SKM-1 (cell line): ENCODE results near the gene NCAPG.
"Not testable (repeated sequence)": the region's sequence is repeated elsewhere in the genome, so short reads cannot be mapped to it uniquely, and the experiment has no call there.

Experiments used
- DNase-seq: peaks from one replicate; lab custom pipeline; 2025; ENCODE audit not compliant: unreplicated experiment; lab: John Stamatoyannopoulos, UW

NCAPG gene

DNA sequence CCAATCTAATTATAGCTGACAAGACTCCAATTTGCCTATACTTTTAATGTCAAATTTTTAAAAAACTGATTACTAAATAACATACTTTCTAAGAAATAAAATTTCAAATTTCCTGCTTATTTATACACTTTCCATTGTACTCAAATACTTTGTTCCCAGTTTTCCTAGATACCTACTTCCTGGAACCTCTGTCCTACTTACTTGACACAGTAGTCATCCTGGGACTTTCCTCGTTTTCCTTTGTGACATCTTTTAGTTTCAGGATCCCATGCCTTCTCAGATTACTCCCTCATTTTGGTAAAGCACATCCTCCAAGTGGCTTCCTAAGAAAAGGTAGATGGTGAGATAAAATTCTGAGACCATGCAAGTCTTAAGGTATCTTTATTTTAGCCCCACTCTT lies 16.0 kb upstream of the NCAPG start:
- no peak for DNase-seq

GRCh38 chr4:17797808-17798207 lies 13.0 kb upstream of the NCAPG start:
- no peak for DNase-seq

- DNase-seq: no peak
Observed at GRCh38 chr4:17805580-17806155, 5.1 kb upstream of the NCAPG start.

DNA sequence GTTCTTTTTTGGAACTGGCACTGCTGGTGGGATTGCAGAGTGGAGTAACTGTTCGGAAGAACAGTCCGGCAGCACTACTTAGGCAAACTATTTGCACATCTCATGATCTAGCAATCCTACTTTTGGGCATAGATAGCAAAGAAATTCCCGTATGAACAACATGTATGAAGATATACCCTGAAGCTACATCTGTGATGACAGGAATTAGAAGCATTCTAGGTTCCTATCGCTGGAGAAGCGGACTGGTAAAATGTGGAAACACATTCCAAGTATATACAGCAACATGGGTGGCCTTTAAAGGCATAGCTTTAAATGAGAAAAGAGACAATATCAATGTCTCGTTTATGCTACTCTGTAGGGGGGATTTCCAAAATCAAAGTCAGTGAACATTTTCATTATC lies 3.3 kb upstream of the NCAPG start:
- no peak for DNase-seq

DNA sequence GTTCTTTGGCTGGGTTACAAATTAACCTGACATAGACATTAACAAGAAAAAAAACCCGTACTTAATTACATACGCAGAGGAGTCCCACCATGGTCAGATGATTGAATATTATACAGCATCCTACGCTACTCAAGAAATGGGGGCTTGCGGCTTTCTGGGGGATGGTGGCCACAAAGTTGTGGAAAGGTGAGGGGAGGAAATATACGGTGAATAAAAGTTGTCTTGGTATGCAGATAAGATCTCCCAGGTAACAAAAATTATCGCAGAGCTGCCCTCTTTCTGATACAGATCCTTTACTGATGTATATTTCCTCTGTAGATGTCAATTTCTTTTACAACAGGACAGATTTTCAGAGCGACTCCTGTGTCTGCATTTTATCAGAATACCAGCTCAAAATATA lies 1.1 kb upstream of the NCAPG start:
- no peak for DNase-seq

GRCh38 chr4:17811078-17811603 lies 362 bp downstream of the NCAPG start:
- no peak for DNase-seq

DNA sequence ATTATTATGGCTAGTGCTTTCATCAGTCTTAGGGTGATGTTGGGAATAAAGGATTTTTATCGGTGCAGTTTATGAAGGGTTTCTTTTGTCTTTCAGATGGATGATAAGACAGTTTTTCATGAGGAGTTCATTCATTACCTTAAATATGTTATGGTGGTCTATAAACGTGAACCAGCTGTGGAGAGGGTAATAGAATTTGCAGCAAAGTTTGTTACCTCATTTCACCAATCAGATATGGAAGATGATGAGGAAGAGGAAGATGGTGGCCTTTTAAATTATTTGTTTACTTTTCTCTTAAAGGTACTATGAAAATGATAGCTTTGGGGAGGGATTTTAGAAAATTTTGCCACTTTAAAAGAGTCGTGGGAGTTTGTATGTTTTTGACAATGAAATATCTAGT lies 1.3 kb downstream of the NCAPG start:
- DNase-seq: no peak

DNA sequence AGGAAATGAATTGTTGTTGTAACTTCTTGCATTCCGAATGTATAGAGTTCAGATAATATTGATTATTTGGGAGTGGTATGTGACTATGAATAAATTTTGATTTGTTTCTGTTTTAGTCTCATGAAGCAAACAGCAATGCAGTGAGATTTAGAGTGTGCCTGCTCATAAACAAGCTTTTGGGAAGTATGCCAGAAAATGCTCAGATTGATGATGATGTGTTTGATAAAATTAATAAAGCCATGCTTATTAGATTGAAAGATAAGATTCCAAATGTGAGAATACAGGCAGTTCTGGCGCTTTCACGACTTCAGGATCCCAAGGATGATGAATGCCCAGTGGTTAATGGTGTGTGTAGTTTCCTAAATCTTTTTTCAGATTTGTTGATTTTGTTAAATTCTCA lies 2.0 kb downstream of the NCAPG start:
- no peak for DNase-seq

GRCh38 chr4:17814140-17814539 lies 3.4 kb downstream of the NCAPG start:
- DNase-seq: no peak

GRCh38 chr4:17816142-17816541 lies 5.4 kb downstream of the NCAPG start:
- DNase-seq: no peak

GRCh38 chr4:17817027-17817426 lies 6.2 kb downstream of the NCAPG start:
- DNase-seq: peak; percentile 16

GRCh38 chr4:17823871-17824669 lies 13.3 kb downstream of the NCAPG start:
- DNase-seq: no peak

- no peak for DNase-seq
Observed at GRCh38 chr4:17846266-17846665, 35.5 kb downstream of the NCAPG start.

DNA sequence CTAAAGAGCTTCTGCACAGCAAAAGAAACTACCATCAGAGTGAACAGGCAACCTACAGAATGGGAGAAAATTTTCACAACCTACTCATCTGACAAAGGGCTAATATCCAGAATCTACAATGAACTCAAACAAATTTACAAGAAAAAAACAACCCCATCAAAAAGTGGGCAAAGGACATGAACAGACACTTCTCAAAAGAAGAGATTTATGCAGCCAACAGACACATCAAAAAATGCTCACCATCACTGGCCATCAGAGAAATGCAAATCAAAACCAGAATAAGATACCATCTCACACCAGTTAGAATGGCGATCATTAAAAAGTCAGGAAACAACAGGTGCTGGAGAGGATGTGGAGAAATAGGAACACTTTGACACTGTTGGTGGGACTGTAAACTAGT lies 39.5 kb downstream of the NCAPG start:
- DNase-seq: not testable (repeated sequence)

DNA sequence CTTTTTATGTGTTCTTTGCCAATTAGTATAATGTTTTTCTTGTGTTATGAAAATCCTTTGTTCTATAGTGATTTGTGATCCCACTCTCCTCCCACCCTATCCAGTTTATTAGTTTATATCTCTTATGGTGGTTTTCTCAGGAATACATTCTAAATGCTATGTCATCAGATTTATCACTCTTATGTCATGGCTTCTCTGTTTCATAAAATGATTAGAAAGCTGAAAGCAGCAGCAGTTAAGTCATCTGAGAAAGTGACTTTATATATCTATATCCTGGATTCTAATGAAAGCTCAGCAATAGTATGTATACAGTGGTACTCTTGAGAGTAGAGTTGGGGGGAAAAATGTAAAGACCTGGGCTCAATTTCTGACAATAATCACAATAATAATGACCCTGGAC lies 41.2 kb downstream of the NCAPG start:
- no peak for DNase-seq

DNA sequence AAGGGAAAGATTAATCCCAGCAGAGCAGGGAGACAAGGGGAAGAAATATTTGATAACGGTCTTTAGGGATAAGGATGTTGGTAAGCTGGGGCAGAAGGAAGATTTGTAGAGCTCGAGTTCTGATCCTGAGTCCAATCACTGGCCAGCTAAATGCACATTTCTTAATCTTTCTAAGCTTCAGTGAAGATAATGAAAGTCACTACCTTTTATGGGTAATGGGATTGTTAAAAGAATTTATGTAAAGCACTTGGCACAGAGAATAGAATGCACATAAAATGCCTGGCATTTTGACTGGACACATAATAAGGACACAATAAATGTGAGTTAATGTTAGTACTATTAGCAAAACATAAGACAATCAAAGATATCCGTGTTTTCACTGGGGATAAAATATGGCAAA lies 43.3 kb downstream of the NCAPG start:
- no peak for DNase-seq

DNA sequence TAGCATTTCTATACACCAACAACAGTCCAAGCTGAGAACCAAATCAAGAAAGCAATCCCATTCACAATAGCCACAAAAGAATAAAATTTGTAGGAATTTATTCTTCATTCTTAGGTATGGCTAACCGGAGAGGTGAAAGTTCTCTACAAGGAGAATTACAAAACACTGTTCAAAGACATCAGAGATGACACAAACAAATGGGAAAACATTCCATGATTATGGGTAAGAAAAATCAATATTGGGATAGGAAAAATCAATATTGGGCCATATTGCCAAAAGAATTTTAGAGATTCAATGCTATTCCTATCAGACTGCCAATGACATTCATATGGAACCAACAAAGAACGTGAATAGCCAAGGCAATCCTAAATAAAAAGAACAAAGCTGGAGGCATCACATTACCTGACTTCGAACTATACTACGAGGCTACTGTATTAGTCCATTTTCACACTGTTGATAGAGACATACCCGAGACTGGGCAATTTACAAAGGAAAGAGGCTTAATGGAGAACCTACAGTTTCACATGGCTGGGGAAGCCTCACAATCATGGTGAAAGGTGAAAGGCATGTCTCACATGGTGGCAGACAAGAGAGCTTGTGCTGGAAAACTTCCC lies 49.1 kb downstream of the NCAPG start:
- DNase-seq: no peak

GRCh38 chr4:17861906-17862305 lies 51.1 kb downstream of the NCAPG start:
- DNase-seq: not testable (repeated sequence)

DNA sequence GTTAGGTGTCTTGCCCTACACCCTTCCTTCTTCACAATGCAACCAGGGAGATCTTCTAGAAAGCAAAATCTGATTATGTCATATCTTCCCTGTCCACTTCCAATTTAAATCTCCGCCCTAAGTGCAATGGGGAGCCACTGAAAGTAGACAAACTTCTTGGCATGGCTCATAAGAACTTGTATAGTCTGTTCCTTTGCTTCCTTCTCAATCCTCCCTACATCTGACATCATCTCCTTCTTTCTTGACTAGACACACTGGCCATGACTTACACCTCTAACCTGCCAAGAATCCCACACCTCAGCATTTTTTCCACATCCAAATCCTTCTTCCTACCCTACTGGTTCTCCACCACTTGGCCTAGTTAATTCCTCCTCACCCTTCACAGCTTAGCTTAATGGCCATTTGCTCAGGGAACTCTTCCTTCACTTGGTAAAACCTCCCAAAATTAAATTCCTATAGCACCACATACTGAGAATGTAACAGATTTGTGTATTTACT lies 55.1 kb downstream of the NCAPG start:
- DNase-seq: no peak

- no peak for DNase-seq
Observed at GRCh38 chr4:17866810-17867209, 56.0 kb downstream of the NCAPG start.

- DNase-seq: no peak
Observed at GRCh38 chr4:17867276-17867675, 56.5 kb downstream of the NCAPG start.

GRCh38 chr4:17869327-17869726 lies 58.5 kb downstream of the NCAPG start:
- DNase-seq: no peak
